ENCODE data around the gene ACOT2. TPM values are rescaled to one million over a fixed set of nuclear protein-coding genes. Genes with fewer than 3 reads are reported as not detected.

Gene ACOT2
- polyA plus RNA-seq, 1 of the 3 experiments (the other 2 are of a cell fraction), result 46.7 TPM

- no peak for DNase-seq
- no peaks in the 10 kb centered on the region for H3K27me3 ChIP-seq (ENCODE audit: insufficient read depth)
- no peaks in the 10 kb centered on the region for H3K4me1 ChIP-seq (ENCODE audit: control insufficient read depth in 1 of 2, insufficient read depth in 2 of 2, low read depth in 1 of 2, low read length in 1 of 2)
- POLR2A ChIA-PET, result interaction anchor here (1.3 to 1.9 kb wide), 4 partner anchors 43 to 123 kb away, joined by 3 to 8 read pairs (median 6); partner anchors contain the start of genes ACOT2 and RIOX1
- H3K27ac ChIP-seq (ENCODE audit: low read depth in 2 of 2, low read length in 1 of 2), result no peak overlapping the region
- TF ChIP-seq GATA2 (CRISPR knock-in tag; IDR thresholded peaks at IDR 0.05) (no peak), IRF3 (IDR thresholded peaks at IDR 0.05; ENCODE audit: low read depth, low read length) (no peak), ELF1 (IDR thresholded peaks at IDR 0.05) (no peak), MXI1 (IDR thresholded peaks at IDR 0.05; ENCODE audit: low read depth, low read length) (no peak), RCOR1 (IDR thresholded peaks at IDR 0.05; ENCODE audit: low read length) (no peak), CTCF (IDR thresholded peaks at IDR 0.05) (no peak), FOXM1 (IDR thresholded peaks at IDR 0.05; ENCODE audit: low read depth) (no peak)
- H3K9me3 ChIP-seq, result no peaks in the 10 kb centered on the region
- peak overlapping the region; percentile 88; the same call in 1 of the 2 replicates for H3K4me2 ChIP-seq
- H3K36me3 ChIP-seq (replicated peaks in 1 of 2; ENCODE audit: control insufficient read depth in 1 of 2, insufficient read depth in 2 of 2, low read length in 1 of 2), result no peaks in the 10 kb centered on the region
- WGBS (ENCODE audit: low lambda C conversion rate), result 84% methylated on average over 3 of the region's 3 CpGs
- H2AFZ ChIP-seq (ENCODE audit: low read depth), result peak overlapping the region; percentile 93; the same call in 1 of the 2 replicates
- CTCF ChIA-PET, result interaction anchor here (1.1 to 2.5 kb wide), 3 partner anchors 11 to 440 kb away, joined by 4 to 10 read pairs (median 4); no protein-coding TSS in a partner anchor
- no peaks in the 10 kb centered on the region for H3K79me2 ChIP-seq (ENCODE audit: insufficient read depth)
- H3K9me2 ChIP-seq, result no peaks in the 10 kb centered on the region
- no peaks in the 10 kb centered on the region for H4K20me1 ChIP-seq (ENCODE audit: insufficient read depth)
- peak overlapping the region in 1 of 2 experiments; percentile 62; a peak in 3 of 4 replicates for H3K4me3 ChIP-seq (ENCODE audit: low read depth in 2 of 2, low read length in 1 of 2)
- peaks cover 11% of the 10 kb centered on the region for H3F3A ChIP-seq (replicated peaks; ENCODE audit: insufficient read depth)
- H3K9ac ChIP-seq, result no peak overlapping the region
Observed at GRCh38 chr14:73613419-73613963, 44.5 kb downstream of the ACOT2 start.

- Histone ChIP-seq H3K9ac (no peak overlapping the region), H3K36me3 (replicated peaks in 1 of 2; ENCODE audit: control insufficient read depth in 1 of 2, insufficient read depth in 2 of 2, low read length in 1 of 2) (no peaks in the 10 kb centered on the region), H3K4me3 (ENCODE audit: low read depth in 2 of 2, low read length in 1 of 2) (no peak overlapping the region), H3K79me2 (ENCODE audit: insufficient read depth) (no peaks in the 10 kb centered on the region), H3K9me2 (no peaks in the 10 kb centered on the region), H3K27me3 (ENCODE audit: insufficient read depth) (no peaks in the 10 kb centered on the region), H3K9me3 (no peaks in the 10 kb centered on the region), H3F3A (replicated peaks; ENCODE audit: insufficient read depth) (peaks cover 11% of the 10 kb centered on the region), H3K4me2 (no peak overlapping the region), H3K27ac (ENCODE audit: low read depth in 2 of 2, low read length in 1 of 2) (no peak overlapping the region), H3K4me1 (ENCODE audit: control insufficient read depth in 1 of 2, insufficient read depth in 2 of 2, low read depth in 1 of 2, low read length in 1 of 2) (no peaks in the 10 kb centered on the region), H2AFZ (ENCODE audit: low read depth) (no peak overlapping the region), H4K20me1 (ENCODE audit: insufficient read depth) (no peaks in the 10 kb centered on the region)
- ChIA-PET CTCF (no interaction called here), POLR2A (no interaction called here)
- no peak for TF ChIP-seq PBX3 (IDR thresholded peaks at IDR 0.05)
- DNase-seq, result no peak
- WGBS (ENCODE audit: low lambda C conversion rate), result 49% methylated on average over 4 of the region's 4 CpGs
Observed at GRCh38 chr14:73616831-73617230, 47.8 kb downstream of the ACOT2 start.

All from SK-N-SH (cell line).